Neuronal stem cell (in vitro differentiated cells): ENCODE results near the gene CASP10.

ENCODE experiments used
- DNase-seq: peaks from one replicate; pipeline ENCODE4 v3.0.0-alpha.2; 2013; ENCODE audit warnings: low spot score
- H2AFZ ChIP-seq: one replicate; pipeline ENCODE4 v1.6.1; 2013; ENCODE audit warnings: mild to moderate bottlenecking, low read length, inconsistent platforms
- H2AK5ac ChIP-seq: 2 replicates; pipeline ENCODE4 v1.6.1; 2013; ENCODE audit warnings: low read depth, mild to moderate bottlenecking, inconsistent platforms, low read length, moderate library complexity, mixed read lengths
- H2BK120ac ChIP-seq: 2 replicates; pipeline ENCODE4 v1.6.1; 2013; ENCODE audit warnings: low read depth, mild to moderate bottlenecking, inconsistent platforms, low read length, moderate library complexity, mixed read lengths
- H2BK12ac ChIP-seq: one replicate; pipeline ENCODE4 v1.6.1; 2013; ENCODE audit warnings: low read length, inconsistent platforms
- H2BK15ac ChIP-seq: 2 replicates; pipeline ENCODE4 v1.6.1; 2013; ENCODE audit warnings: mild to moderate bottlenecking, low read length, inconsistent platforms, mixed read lengths
- H2BK5ac ChIP-seq: one replicate; pipeline ENCODE4 v1.6.1; 2013; ENCODE audit warnings: inconsistent platforms, mild to moderate bottlenecking, low read length, moderate library complexity
- H3K14ac ChIP-seq: one replicate; pipeline ENCODE4 v1.6.1; 2013; ENCODE audit warnings: low read length, inconsistent platforms
- H3K18ac ChIP-seq: 2 replicates; pipeline ENCODE4 v1.6.1; 2013; ENCODE audit warnings: low read length, inconsistent platforms
- H3K23ac ChIP-seq: 2 replicates; pipeline ENCODE4 v1.6.1; 2013; ENCODE audit warnings: low read depth, mild to moderate bottlenecking, mixed read lengths, low read length, inconsistent platforms; ENCODE audit not compliant: poor library complexity
- H3K27ac ChIP-seq: replicated peaks from 3 replicates; pipeline ENCODE4 v1.5.1; 2013; ENCODE audit warnings: low read length, inconsistent platforms
- H3K27me3 ChIP-seq, 3 experiments: 2 replicates each; pipeline ENCODE4 v1.6.1; 2013; ENCODE audit warnings: low read length in 3 of 3, mild to moderate bottlenecking in 2 of 3, inconsistent platforms in 1 of 3, low read depth in 1 of 3, mixed read lengths in 1 of 3, moderate library complexity in 1 of 3; ENCODE audit not compliant: control insufficient read depth in 3 of 3, insufficient read depth in 3 of 3
- H3K36me3 ChIP-seq, 2 donors: replicated peaks in 1 of 2; 2 replicates each; pipeline ENCODE4 v1.6.1; 2013; ENCODE audit warnings: low read length in 2 of 2; ENCODE audit not compliant: control insufficient read depth in 2 of 2, insufficient read depth in 2 of 2
- H3K4ac ChIP-seq: 2 replicates; pipeline ENCODE4 v1.6.1; 2013; ENCODE audit warnings: inconsistent platforms, mild to moderate bottlenecking, low read length, moderate library complexity
- H3K4me1 ChIP-seq, 2 donors: 1 replicate in 1 of 2; 2 replicates in 1 of 2; pipeline ENCODE4 v1.6.1; 2013; ENCODE audit warnings: low read length in 2 of 2, low read depth in 1 of 2; ENCODE audit not compliant: control insufficient read depth in 2 of 2, insufficient read depth in 1 of 2
- H3K4me2 ChIP-seq: one replicate; pipeline ENCODE4 v1.6.1; 2013; ENCODE audit warnings: mild to moderate bottlenecking, low read length, inconsistent platforms; ENCODE audit not compliant: insufficient read depth, poor library complexity, severe bottlenecking
- H3K4me3 ChIP-seq, 2 donors: 2 replicates each; pipeline ENCODE4 v1.5.1; 2013; ENCODE audit warnings: low read length in 2 of 2, mild to moderate bottlenecking in 2 of 2, inconsistent platforms in 1 of 2, moderate library complexity in 1 of 2
- H3K79me1 ChIP-seq: one replicate; pipeline ENCODE4 v1.6.1; 2013; ENCODE audit warnings: low read depth, mild to moderate bottlenecking, inconsistent platforms, low read length, moderate library complexity
- H3K9ac ChIP-seq: one replicate; pipeline ENCODE4 v1.6.1; 2013; ENCODE audit warnings: mild to moderate bottlenecking, low read depth, low read length, inconsistent platforms; ENCODE audit not compliant: poor library complexity
- H3K9me3 ChIP-seq, 2 donors: replicated peaks in 1 of 2; 2 replicates each; pipeline versions ENCODE3 to v1.6.1; 2013; ENCODE audit warnings: low read length in 2 of 2, mild to moderate bottlenecking in 2 of 2, inconsistent platforms in 1 of 2, low read depth in 1 of 2, mixed read lengths in 1 of 2, moderate library complexity in 1 of 2; ENCODE audit not compliant: control insufficient read depth in 2 of 2, insufficient read depth in 1 of 2
- H4K8ac ChIP-seq: one replicate; pipeline ENCODE4 v1.6.1; 2013; ENCODE audit warnings: low read depth, mild to moderate bottlenecking, inconsistent platforms, low read length, moderate library complexity
- H4K91ac ChIP-seq: one replicate; pipeline ENCODE4 v1.6.1; 2013; ENCODE audit warnings: low read length, low read depth, mild to moderate bottlenecking, inconsistent platforms; ENCODE audit not compliant: poor library complexity
- WGBS, 2 donors: extraction: QIAGEN DNeasy Blood & Tissue Kit; methylation state at CpG; one replicate each; pipeline ENCODE4 v1.1.7; 2013; ENCODE audit warnings: missing lambda C conversion rate in 2 of 2, mixed read lengths in 1 of 2; ENCODE audit not compliant: insufficient read length in 2 of 2, insufficient replicate concordance in 1 of 2; ENCODE audit errors: extremely low coverage in 2 of 2; 5-methylcytosine and 5-hydroxymethylcytosine counted together

The CASP10 gene

DNA sequence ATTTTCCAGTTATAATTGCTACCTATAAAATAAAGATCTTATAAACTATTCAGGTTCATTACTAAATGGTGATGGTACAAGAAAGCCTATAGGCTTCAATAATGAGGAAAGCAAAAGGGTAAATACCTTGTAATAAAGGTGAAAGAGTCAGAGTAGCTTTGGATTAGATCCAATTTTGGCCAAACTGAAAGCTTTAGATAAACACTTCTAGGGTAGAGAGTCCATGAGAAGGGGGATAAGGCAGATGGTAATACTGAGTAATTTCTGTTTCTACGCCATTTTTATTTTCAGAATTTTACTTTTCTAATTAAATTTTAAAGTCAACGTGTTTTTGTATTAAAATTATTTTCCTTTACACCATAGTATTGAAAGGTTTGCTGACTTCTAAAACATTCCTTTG, 86.8 kb downstream of the CASP10 start:
- Histone ChIP-seq H3K4me2 (no peak overlapping the region), H2AFZ (no peak overlapping the region), H3K79me1 (no peaks in the 10 kb centered on the region), H3K27ac (no peak overlapping the region), H3K4me1 (no peaks in the 10 kb centered on the region), H4K8ac (no peak overlapping the region), H3K23ac (no peak overlapping the region), H2BK15ac (no peak overlapping the region), H2AK5ac (no peak overlapping the region), H2BK12ac (no peak overlapping the region), H3K14ac (no peak overlapping the region), H3K4ac (no peak overlapping the region), H2BK5ac (no peak overlapping the region), H3K9ac (no peak overlapping the region), H2BK120ac (no peak overlapping the region), H4K91ac (no peak overlapping the region), H3K4me3 (no peak overlapping the region), H3K27me3 (no peaks in the 10 kb centered on the region), H3K36me3 (peaks cover 0 to 4% of the 10 kb centered on the region in 2 donors), H3K18ac (no peak overlapping the region), H3K9me3 (no peaks in the 10 kb centered on the region)
- WGBS, 2 donors: no CpG with 5 or more reads among the region's 2 CpGs
- DNase-seq: no peak

DNA sequence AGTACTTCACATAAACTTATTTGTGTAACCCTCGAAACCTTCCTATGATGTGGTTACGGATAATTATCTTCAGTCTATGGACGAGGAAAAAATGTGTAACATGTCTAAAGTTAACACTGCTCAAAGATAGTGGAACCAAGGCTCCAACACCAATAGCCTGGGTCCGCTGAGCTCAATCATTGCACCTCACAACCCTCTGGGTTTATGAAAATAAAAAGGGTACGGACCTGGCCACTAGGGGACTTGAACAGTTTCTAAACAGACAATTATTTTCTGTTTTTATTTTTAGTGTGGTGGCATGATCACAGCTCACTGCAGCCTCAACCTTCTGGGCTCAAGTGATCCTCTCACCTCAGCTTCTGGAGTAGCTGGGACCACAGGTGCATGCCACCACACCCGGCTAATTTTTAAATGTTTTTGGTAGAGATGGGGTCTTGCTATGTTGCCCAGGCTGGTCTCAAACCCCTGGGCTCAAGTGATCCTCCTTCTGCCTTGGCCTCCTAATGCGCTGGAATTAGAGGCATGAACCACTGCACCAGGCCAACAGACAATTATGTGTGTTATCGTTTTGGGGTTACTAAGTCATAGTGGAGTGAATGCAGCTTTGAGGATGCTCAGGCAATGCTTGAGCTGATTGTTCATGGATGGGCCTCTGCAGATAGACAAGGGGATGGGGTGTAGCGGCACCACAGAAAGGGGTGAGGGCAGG, 87.5 kb downstream of the CASP10 start:
- Histone ChIP-seq H3K4me2 (no peak overlapping the region), H2BK120ac (no peak overlapping the region), H2BK15ac (no peak overlapping the region), H3K23ac (no peak overlapping the region), H3K4me3 (no peak overlapping the region), H2BK12ac (no peak overlapping the region), H3K9ac (no peak overlapping the region), H2BK5ac (no peak overlapping the region), H3K4ac (no peak overlapping the region), H3K4me1 (no peaks in the 10 kb centered on the region), H4K91ac (no peak overlapping the region), H3K36me3 (peaks cover 0 to 4% of the 10 kb centered on the region in 2 donors), H2AK5ac (no peak overlapping the region), H3K14ac (no peak overlapping the region), H3K27me3 (no peaks in the 10 kb centered on the region), H3K9me3 (no peaks in the 10 kb centered on the region), H4K8ac (no peak overlapping the region), H3K27ac (no peak overlapping the region), H2AFZ (no peak overlapping the region), H3K79me1 (no peaks in the 10 kb centered on the region), H3K18ac (no peak overlapping the region)
- DNase-seq: no peak
- no CpG with 5 or more reads among the region's 9 CpGs for WGBS, 2 donors

DNA sequence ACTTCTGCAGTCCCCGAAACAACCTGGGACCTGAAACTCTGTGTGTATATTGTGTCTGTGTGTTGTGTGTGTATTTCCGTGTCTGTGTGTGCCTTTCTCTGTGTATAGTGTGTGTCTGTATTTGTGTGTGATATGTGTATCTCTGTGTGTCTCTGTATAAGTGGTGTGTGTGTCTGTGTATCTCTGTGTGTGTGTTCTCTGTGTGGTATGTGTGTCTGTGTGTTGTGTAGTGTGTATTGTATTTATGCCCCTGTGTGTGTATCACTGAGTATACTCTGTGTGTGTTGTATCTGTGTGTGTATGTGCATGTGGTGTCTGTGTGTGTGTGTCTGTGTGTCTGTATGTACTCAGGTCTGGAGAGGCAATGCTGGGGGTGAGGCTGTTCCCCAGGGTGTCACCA, 89.0 kb downstream of the CASP10 start:
- Histone ChIP-seq H2BK5ac (no peak overlapping the region), H4K91ac (no peak overlapping the region), H3K18ac (no peak overlapping the region), H3K23ac (peak overlapping the region; percentile 11), H3K27ac (no peak overlapping the region), H3K14ac (peak overlapping the region; percentile 9), H3K79me1 (no peaks in the 10 kb centered on the region), H3K9me3 (no peaks in the 10 kb centered on the region), H2BK120ac (no peak overlapping the region), H3K27me3 (no peaks in the 10 kb centered on the region), H3K4me1 (no peaks in the 10 kb centered on the region), H2BK15ac (no peak overlapping the region), H3K36me3 (peaks cover 0 to 13% of the 10 kb centered on the region in 2 donors), H2AK5ac (no peak overlapping the region), H2BK12ac (no peak overlapping the region), H3K4ac (no peak overlapping the region), H4K8ac (peak overlapping the region; percentile 78), H3K4me2 (no peak overlapping the region), H2AFZ (no peak overlapping the region), H3K4me3 (no peak overlapping the region), H3K9ac (no peak overlapping the region)
- no peak for DNase-seq
- no CpG with 5 or more reads among the region's 2 CpGs for WGBS, 2 donors

DNA sequence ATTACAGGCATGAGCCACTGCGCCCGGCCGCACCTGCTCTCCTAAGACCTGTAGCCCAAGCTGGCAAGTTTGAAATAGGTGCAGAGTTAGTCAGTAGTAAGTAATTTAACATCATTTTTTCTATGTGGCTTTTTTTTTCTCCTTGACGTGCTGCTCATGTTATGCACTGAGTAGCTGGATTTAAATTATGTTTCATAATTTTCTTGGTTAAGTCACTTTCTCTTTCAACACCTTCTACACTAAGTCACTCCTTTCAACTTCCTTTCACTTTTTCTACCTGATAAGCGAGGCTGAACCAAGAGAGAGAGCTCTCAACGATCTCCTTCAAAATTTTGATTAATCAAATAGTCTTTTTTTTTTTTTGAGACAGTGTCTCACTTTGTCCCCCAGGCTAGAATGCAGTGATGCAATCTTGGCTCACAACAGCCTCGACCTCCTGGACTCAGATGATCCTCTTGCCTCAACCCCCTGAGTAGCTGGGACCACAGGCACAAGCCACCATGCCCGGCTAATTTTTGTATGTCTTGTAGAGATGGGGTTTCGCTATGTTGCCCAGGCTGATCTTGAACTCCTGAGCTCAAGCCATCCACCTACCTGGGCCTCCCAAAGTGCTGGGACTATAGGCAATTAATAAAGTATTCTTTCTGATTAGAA, 90.5 kb downstream of the CASP10 start:
- Histone ChIP-seq H3K9me3 (no peaks in the 10 kb centered on the region), H2BK120ac (no peak overlapping the region), H2BK5ac (no peak overlapping the region), H2BK12ac (no peak overlapping the region), H4K91ac (no peak overlapping the region), H3K36me3 (peaks cover 0 to 13% of the 10 kb centered on the region in 2 donors), H3K4me3 (no peak overlapping the region), H3K14ac (no peak overlapping the region), H2AK5ac (no peak overlapping the region), H2BK15ac (no peak overlapping the region), H3K79me1 (no peaks in the 10 kb centered on the region), H4K8ac (no peak overlapping the region), H3K27me3 (no peaks in the 10 kb centered on the region), H3K9ac (no peak overlapping the region), H3K23ac (no peak overlapping the region), H2AFZ (no peak overlapping the region), H3K27ac (no peak overlapping the region), H3K18ac (no peak overlapping the region), H3K4me1 (no peaks in the 10 kb centered on the region), H3K4me2 (no peak overlapping the region), H3K4ac (no peak overlapping the region)
- WGBS, 2 donors: no CpG with 5 or more reads among the region's 9 CpGs
- DNase-seq: no peak
